ENCODE measurements around the gene DTX1.
A peak's percentile ranks its signal among the peaks of the same experiment; 100 is the strongest.

Gene DTX1

DNA sequence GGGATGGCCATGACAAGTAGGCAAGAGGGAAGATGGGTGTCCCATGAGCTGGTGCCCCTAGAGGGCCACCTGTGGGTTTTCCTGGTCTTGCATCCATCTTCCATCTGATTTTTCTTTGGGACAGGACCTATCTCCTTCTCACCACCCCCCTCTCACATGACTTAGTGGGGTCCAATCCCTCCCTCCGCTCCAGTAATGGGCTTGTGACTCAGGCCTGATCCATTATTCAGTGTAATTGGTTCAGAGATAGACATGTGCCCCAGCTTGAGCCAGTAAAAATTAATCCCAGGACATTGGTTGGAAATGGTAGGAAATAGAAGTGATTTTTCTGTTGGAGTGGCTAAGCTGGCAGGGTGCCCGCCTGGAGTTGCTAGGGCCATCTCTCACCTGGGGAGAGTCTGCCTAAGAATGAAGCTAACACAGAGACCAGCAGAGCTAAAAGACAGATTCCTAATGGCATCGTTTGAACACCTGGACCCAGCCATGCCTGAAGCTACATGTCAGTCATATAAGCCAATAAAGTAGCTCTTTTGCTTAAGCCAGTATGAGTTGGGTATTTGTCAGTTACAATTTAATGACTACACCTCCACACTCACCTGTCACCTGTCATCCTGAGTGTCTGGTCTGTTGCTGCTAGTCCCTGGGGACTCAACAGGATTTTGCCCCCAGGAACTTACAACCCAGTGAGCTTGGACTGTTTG lies 64.3 kb downstream of the DTX1 start:
- Mint-ChIP-seq H3K36me3 (no peaks in the 10 kb centered on the region), H3K27ac (no peak overlapping the region), H3K9me3 (no peaks in the 10 kb centered on the region), H3K4me1 (no peaks in the 10 kb centered on the region), H3K4me3 (no peak overlapping the region)
- ATAC-seq (peak; percentile 11), DNase-seq (ENCODE audit: low spot score in 2 of 2) (no peak)

- Mint-ChIP-seq H3K9me3 (no peaks in the 10 kb centered on the region), H3K4me3 (no peak overlapping the region), H3K36me3 (no peaks in the 10 kb centered on the region), H3K27ac (no peak overlapping the region), H3K4me1 (peaks cover 12% of the 10 kb centered on the region)
- DNase-seq (ENCODE audit: low spot score in 2 of 2) (no peak), ATAC-seq (no peak)
Observed at GRCh38 chr12:113127791-113128199, 71.3 kb downstream of the DTX1 start.

DNA sequence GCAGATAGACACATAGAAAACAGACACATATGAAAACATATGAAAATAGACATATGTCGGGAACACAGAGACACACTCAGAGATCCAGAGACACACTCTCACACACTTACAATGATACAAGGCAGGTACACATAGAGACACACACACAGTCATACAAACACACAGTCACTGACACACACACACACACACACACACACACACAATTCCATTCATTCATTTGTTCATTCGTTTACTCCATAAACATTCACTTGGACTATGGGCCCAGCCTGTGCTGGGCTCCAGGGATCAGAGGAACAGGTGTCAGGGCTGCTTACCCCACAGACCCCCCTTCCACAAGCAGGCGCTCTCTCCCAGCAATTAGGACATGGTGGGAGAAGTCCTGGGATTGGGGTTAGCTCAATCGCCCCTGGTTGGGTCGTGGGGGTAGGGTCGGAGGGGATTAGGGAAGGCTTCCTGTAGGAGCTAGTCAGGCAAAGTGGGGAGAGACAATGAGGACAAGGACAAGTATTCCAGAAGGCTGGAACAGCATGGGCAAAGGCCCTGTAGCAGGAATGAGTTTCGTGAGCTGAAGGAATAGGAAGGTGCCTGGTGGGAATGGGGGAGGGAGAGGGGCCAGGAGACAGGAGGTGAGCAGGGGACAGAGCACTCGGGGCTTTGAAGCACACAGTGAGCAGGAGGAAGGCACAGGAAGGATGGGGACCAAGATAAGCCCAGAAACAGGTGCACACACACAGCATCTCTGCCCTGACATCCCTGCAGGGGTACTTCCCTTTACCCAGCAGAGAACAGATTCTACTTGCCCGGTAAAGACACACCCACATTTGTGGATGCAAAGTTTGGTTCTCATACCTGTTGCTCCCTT lies 72.5 kb downstream of the DTX1 start:
- DNase-seq (ENCODE audit: low spot score in 2 of 2): no peak
- Mint-ChIP-seq H3K4me1 (peaks cover 12% of the 10 kb centered on the region), H3K27ac (no peak overlapping the region), H3K9me3 (no peaks in the 10 kb centered on the region), H3K4me3 (no peak overlapping the region), H3K36me3 (no peaks in the 10 kb centered on the region)
- peak; percentile 42 for ATAC-seq

DNA sequence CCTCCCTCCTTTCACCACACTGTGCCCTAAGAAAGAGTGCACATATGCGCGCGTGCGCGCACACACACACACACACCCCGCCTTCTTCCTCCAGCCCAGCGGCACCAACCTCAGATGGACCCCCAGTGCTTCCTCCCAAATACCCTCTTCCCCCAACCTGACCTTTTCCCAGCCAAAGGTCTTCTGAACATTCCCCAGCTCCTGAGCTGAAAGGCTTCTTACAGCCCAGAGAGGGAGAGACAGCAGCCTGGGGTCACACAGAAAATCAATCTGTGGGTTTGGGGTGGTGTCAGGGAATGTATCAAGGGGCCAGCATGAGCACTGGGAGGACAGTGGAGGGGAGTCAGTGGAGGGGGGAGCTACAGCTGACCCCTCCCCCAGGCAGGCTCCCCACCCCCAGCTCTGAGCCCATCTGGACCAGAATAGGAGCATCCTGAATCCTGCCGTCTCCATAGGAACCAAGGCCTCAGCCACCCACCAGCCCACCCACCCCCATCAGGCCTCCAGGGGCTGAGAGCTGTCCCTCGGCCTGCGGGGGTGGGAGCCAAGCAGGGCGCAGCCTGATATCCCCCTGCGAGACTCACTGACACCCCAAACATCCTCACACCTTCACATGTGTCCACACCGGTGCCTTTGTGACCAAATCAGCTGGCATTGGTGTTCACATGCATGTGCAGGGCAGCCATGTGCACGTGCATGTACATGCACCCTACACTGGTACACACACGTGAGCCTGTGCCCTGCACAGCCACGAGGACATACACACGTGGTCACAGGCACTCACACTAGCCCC lies 73.3 kb downstream of the DTX1 start:
- Mint-ChIP-seq H3K9me3 (no peaks in the 10 kb centered on the region), H3K4me3 (no peak overlapping the region), H3K4me1 (peaks cover 12% of the 10 kb centered on the region), H3K36me3 (no peaks in the 10 kb centered on the region), H3K27ac (no peak overlapping the region)
- DNase-seq (ENCODE audit: low spot score in 2 of 2): no peak
- ATAC-seq: no peak

- H3K9me3 Mint-ChIP-seq: no peaks in the 10 kb centered on the region
- H3K4me1 Mint-ChIP-seq: peaks cover 17% of the 10 kb centered on the region
- H3K27ac Mint-ChIP-seq: no peak overlapping the region
- ATAC-seq: peak; percentile 22
- no peak overlapping the region for H3K4me3 Mint-ChIP-seq
- no peaks in the 10 kb centered on the region for H3K36me3 Mint-ChIP-seq
- no peak for DNase-seq (ENCODE audit: low spot score in 2 of 2)
Observed at GRCh38 chr12:113130457-113131135, 74.1 kb downstream of the DTX1 start.

DNA sequence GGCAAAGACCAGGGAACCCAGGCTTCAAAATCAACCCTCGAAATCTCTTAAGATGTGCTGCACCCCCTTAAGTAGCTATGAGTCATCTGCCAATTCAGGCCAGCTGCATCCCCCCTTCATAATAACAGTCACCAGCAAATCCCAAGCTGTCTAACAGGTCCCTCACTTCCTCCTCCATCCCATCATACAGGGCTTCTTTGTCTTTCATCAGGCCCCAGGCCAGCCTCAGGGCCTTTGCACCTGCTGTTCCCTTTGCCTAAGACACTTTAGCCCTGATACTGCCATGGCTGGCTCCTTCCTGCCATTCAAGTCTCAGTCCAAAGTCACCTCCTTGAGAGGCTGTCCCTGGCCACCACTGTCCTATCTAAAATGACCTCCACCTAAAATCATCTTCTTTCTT lies 75.0 kb downstream of the DTX1 start:
- no peak for DNase-seq (ENCODE audit: low spot score in 2 of 2)
- H3K9me3 Mint-ChIP-seq: no peaks in the 10 kb centered on the region
- H3K27ac Mint-ChIP-seq: no peak overlapping the region
- H3K36me3 Mint-ChIP-seq: no peaks in the 10 kb centered on the region
- H3K4me1 Mint-ChIP-seq: peaks cover 27% of the 10 kb centered on the region
- no peak for ATAC-seq
- H3K4me3 Mint-ChIP-seq: no peak overlapping the region

- ATAC-seq (no peak), DNase-seq (ENCODE audit: low spot score in 2 of 2) (no peak)
- Mint-ChIP-seq H3K9me3 (no peaks in the 10 kb centered on the region), H3K4me3 (no peak overlapping the region), H3K27ac (no peak overlapping the region), H3K4me1 (peaks cover 30% of the 10 kb centered on the region), H3K36me3 (no peaks in the 10 kb centered on the region)
Observed at GRCh38 chr12:113133036-113133435, 76.5 kb downstream of the DTX1 start.

- no peak overlapping the region for H3K27ac Mint-ChIP-seq
- no peaks in the 10 kb centered on the region for H3K9me3 Mint-ChIP-seq
- peaks cover 24% of the 10 kb centered on the region for H3K4me1 Mint-ChIP-seq
Observed at GRCh38 chr12:113133666-113134065, 77.1 kb downstream of the DTX1 start.

DNA sequence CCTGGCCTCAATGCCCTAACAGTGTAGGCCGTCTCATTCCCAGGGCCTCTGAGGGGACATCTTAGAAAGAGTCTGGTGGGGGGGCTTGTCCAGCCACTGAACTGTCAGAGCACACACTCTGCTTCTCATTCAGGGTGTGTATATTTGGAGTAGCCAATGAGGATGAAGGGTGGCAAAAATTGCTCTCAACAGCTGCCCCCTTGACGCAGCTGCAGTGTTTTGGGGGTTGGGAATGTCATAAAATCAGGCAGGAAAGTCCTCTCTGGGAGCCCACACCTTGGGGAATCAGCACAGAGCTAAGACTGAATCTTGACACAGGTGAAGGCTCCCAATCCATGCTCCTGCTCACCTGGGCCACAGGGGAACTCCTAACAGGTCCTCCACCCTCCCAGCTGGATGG lies 77.5 kb downstream of the DTX1 start:
- Mint-ChIP-seq H3K4me1 (peaks cover 24% of the 10 kb centered on the region), H3K27ac (no peak overlapping the region), H3K36me3 (no peaks in the 10 kb centered on the region), H3K9me3 (no peaks in the 10 kb centered on the region), H3K4me3 (no peak overlapping the region)
- ATAC-seq (no peak), DNase-seq (ENCODE audit: low spot score in 2 of 2) (no peak)

More at GRCh38 chr12:113133666-113134065, 77.1 kb downstream of the DTX1 start:
- H3K4me3 Mint-ChIP-seq: no peak overlapping the region
- DNase-seq (ENCODE audit: low spot score in 2 of 2): no peak
- no peaks in the 10 kb centered on the region for H3K36me3 Mint-ChIP-seq
- no peak for ATAC-seq

- Mint-ChIP-seq H3K36me3 (no peaks in the 10 kb centered on the region), H3K9me3 (no peaks in the 10 kb centered on the region), H3K4me3 (peak overlapping the region; percentile 82), H3K27ac (no peak overlapping the region), H3K4me1 (peaks cover 24% of the 10 kb centered on the region)
- DNase-seq (ENCODE audit: low spot score in 2 of 2) (no peak), ATAC-seq (no peak)
Observed at GRCh38 chr12:113134521-113134951, 78.0 kb downstream of the DTX1 start.

- DNase-seq (ENCODE audit: low spot score in 2 of 2) (peak; percentile 73 to 85), ATAC-seq (peak; percentile 87)
- no peaks in the 10 kb centered on the region for H3K9me3 Mint-ChIP-seq
- H3K4me3 Mint-ChIP-seq: peak within 1 kb of the TSS; percentile 82
- H3K4me1 Mint-ChIP-seq: peaks cover 24% of the 10 kb centered on the region
- no peaks in the 10 kb centered on the region for H3K36me3 Mint-ChIP-seq
- H3K27ac Mint-ChIP-seq: peak within 1 kb of the TSS; percentile 87
Observed at GRCh38 chr12:113135178-113136127, 78.9 kb downstream of the DTX1 start, which contains the start of gene RASAL1. Gene RASAL1, minus strand, starts transcription at chr12:113135761. Its CDS starts 299 bp downstream, at chr12:113135462.

GRCh38 chr12:113136128-113136989 lies 79.8 kb downstream of the DTX1 start:
- no peaks in the 10 kb centered on the region for H3K36me3 Mint-ChIP-seq
- H3K4me3 Mint-ChIP-seq: peak overlapping the region; percentile 82
- peak; percentile 79 for ATAC-seq
- peaks cover 23% of the 10 kb centered on the region for H3K4me1 Mint-ChIP-seq
- peak; percentile 35 to 65 for DNase-seq (ENCODE audit: low spot score in 2 of 2)
- peak overlapping the region; percentile 87 for H3K27ac Mint-ChIP-seq
- H3K9me3 Mint-ChIP-seq: no peaks in the 10 kb centered on the region

GRCh38 chr12:113136990-113137511 lies 80.5 kb downstream of the DTX1 start:
- Mint-ChIP-seq H3K36me3 (no peaks in the 10 kb centered on the region), H3K27ac (no peak overlapping the region), H3K4me1 (peaks cover 18% of the 10 kb centered on the region), H3K9me3 (no peaks in the 10 kb centered on the region), H3K4me3 (peak overlapping the region; percentile 82)
- DNase-seq (ENCODE audit: low spot score in 2 of 2) (no peak), ATAC-seq (no peak)

All from stimulated activated effector memory CD8-positive, alpha-beta T cell treated with anti-CD3 and anti-CD28 coated beads, Interleukin-12 subunit alpha, Interleukin-12 subunit beta, amount 100 ng/mL, for 72 hours (primary cell).